ENCODE measurements around the gene KMT2D. TPM values are rescaled to one million over a fixed set of nuclear protein-coding genes. Genes with fewer than 3 reads are reported as not detected.

The KMT2D gene, protein sequence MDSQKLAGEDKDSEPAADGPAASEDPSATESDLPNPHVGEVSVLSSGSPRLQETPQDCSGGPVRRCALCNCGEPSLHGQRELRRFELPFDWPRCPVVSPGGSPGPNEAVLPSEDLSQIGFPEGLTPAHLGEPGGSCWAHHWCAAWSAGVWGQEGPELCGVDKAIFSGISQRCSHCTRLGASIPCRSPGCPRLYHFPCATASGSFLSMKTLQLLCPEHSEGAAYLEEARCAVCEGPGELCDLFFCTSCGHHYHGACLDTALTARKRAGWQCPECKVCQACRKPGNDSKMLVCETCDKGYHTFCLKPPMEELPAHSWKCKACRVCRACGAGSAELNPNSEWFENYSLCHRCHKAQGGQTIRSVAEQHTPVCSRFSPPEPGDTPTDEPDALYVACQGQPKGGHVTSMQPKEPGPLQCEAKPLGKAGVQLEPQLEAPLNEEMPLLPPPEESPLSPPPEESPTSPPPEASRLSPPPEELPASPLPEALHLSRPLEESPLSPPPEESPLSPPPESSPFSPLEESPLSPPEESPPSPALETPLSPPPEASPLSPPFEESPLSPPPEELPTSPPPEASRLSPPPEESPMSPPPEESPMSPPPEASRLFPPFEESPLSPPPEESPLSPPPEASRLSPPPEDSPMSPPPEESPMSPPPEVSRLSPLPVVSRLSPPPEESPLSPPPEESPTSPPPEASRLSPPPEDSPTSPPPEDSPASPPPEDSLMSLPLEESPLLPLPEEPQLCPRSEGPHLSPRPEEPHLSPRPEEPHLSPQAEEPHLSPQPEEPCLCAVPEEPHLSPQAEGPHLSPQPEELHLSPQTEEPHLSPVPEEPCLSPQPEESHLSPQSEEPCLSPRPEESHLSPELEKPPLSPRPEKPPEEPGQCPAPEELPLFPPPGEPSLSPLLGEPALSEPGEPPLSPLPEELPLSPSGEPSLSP (N-terminal part only)
- 10 to 100 TPM; 48.3 to 58.2 TPM for total RNA-seq

DNA sequence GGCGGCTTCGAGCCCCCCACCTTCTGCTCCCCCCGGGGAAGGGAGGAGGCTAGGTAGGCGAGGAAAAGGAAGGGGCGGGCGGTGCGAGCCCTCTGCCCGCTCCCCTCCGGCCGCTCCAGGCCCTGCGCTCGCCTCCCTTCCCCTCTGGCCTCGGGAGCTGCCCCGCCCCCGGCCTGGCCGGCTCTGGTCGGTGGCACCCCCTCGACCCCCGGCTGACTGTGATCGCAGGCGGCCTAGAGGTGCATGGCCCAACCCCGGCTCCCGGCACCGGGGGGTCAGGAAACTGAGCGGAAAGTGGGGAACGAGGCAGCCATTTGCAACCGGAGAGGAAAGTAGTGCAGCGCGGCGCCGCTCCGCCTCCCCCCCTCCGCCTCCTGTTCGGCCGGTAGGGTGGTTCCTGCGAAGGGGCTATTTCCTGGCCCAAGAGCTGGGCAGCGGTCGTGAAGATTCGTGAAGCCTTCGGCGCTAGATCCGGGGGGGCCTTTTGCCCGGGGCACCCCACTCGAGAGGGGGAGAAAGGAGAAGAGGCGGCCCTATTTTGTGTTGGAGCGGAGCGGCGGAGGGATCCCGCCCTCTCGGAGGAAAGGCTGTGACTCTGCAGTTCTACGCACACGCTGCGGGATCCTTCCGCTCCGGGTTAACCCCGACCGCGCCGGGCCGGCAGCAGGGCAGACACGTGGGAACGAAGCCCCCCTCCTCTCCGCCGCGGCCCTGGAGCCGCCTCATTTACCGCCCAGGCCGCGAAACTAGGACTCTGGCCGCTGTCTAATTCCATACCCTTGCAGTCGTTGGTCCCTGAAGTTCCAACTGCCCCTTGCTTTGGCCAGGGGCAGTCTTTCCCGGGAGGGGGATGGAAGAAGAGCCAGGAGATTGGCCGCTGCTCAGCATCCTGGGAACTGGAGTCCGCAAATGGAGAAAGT lies at the start of gene KMT2D:
Gene KMT2D, minus strand, starts transcription at position 558 of the 920 bp plus-strand sequence. CDS start 5,470 bp downstream, outside the sequence.
- no peaks in the 10 kb centered on the region for H3K9me3 Mint-ChIP-seq (ENCODE audit: low read depth)
- POLR2A ChIA-PET = interaction anchor here (0.8 kb wide), 1 partner anchor 70 kb away, joined by 3 read pairs; no protein-coding TSS in a partner anchor
- peak within 1 kb of the TSS; percentile 95 for H3K27ac Mint-ChIP-seq
- CTCF ChIA-PET = interaction anchor here (1.6 to 2.9 kb wide), 2 partner anchors 17 to 28 kb away, joined by 4 to 21 read pairs; no protein-coding TSS in a partner anchor
- intact Hi-C loops (cut with DNase I, micrococcal nuclease) = loop anchor here (1.0 to 5.0 kb wide), 9 partner anchors 9 to 262 kb away; partner anchors contain the start of genes RHEBL1 (in 2 of the 2), DDX23 (in 1 of the 2), PRKAG1 (in 1 of the 2) and TROAP (in 1 of the 2)
- DNase-seq = peak; percentile 94
- H3K4me1 Mint-ChIP-seq = peaks cover 45% of the 10 kb centered on the region
- peak within 1 kb of the TSS; percentile 98 for H3K4me3 Mint-ChIP-seq
- peak; percentile 75 for ATAC-seq
- no peaks in the 10 kb centered on the region for H3K27me3 Mint-ChIP-seq
- H3K36me3 Mint-ChIP-seq (ENCODE audit: low read depth) = peaks cover 20% of the 10 kb centered on the region

DNA sequence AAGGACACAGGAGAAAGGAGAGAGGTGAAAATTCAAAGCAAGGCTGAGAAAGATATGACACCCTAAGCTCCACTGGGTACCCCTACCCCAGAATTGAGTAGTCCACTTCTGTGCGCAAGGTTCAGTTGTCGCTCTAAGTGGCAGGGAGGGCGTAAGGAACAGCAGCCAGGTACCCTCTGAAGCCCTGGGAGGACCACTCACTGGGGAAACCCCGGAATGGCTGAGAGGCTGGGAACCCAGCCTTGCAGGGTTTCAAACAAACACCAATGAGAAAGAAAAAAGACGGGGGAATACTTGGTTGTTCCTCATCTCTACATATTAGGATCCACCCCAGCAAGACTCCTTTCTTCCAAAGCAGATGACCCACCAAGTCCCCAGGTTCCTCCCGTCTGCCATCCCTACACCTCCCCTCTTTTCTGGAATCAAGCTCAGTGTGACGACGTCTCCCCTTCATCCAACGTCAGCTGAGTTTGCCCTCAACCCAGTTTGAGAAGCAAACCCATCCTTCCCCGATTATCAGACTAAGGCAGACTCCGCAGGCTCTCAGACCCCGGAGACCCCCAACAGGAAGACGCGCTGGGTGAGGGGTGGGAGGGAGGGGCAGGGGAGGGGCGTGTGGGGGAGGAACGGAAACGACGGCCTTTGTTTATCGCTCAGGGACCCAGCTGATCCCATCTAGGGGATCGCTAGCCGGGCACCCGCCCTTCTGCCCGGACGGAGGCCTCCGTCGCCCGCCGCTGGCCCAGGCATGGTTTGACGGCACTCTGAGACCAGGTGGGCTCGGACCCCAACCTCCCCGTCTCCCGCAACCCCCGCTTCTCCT lies 49.3 kb upstream of the KMT2D start:
- H3K4me1 Mint-ChIP-seq = peaks cover 29% of the 10 kb centered on the region
- H3K9me3 Mint-ChIP-seq (ENCODE audit: low read depth) = no peaks in the 10 kb centered on the region
- ATAC-seq (no peak), DNase-seq (peak; percentile 36)
- no peaks in the 10 kb centered on the region for H3K27me3 Mint-ChIP-seq
- ChIA-PET CTCF (interaction anchor here (0.5 to 6.5 kb wide), 16 partner anchors 11 to 125 kb away, joined by 3 to 49 read pairs (median 4); partner anchors contain the start of genes DDN, DHH and TUBA1B), POLR2A (interaction anchor here (1.0 to 4.0 kb wide), 5 partner anchors 17 to 213 kb away, joined by 3 to 40 read pairs (median 6); partner anchors contain the start of genes TROAP and TUBA1B)
- H3K4me3 Mint-ChIP-seq = peak overlapping the region; percentile 96
- peak overlapping the region; percentile 98 for H3K27ac Mint-ChIP-seq
- H3K36me3 Mint-ChIP-seq (ENCODE audit: low read depth) = peaks cover 9% of the 10 kb centered on the region
- intact Hi-C loops (cut with DNase I, micrococcal nuclease) = loop anchor here (1.0 kb wide), 6 partner anchors 20 to 213 kb away; partner anchors contain the start of genes TUBA1A (in 2 of the 2), PRKAG1 (in 1 of the 2) and TROAP (in 1 of the 2)

DNA sequence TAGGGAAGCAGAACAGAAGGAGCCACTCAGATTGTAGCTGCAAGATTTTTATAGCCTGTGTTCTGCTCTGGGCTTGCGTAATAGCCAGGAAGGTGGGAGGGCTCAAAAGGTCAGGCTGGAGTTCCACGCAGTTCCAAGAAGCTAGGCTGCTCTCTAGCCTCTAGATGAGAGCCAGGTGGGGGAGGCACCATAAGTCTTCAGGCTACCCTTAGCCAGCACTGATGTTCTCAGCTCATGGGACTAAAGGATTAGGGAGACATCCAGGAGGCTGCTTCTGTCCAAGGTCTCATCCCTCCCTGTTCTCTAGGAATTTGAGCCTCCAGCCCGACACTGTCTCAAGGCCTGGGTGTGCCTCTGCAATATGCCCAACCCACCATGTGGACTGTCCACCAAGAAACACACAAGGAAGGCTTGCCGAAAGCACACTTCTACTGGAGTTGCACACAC lies 48.4 kb upstream of the KMT2D start:
- no peaks in the 10 kb centered on the region for H3K9me3 Mint-ChIP-seq (ENCODE audit: low read depth)
- intact Hi-C loops (cut with DNase I, micrococcal nuclease) = no loop called here
- DNase-seq (no peak), ATAC-seq (no peak)
- H3K27me3 Mint-ChIP-seq = no peaks in the 10 kb centered on the region
- POLR2A ChIA-PET = interaction anchor here (4.0 kb wide), 1 partner anchor 21 kb away, joined by 40 read pairs; the partner anchor contains the start of gene TUBA1B
- CTCF ChIA-PET = interaction anchor here (0.7 to 6.5 kb wide), 9 partner anchors 9 to 1237 kb away, joined by 3 to 49 read pairs (median 5); partner anchors contain the start of genes DDN, DHH and TUBA1B
- peaks cover 29% of the 10 kb centered on the region for H3K4me1 Mint-ChIP-seq
- peaks cover 9% of the 10 kb centered on the region for H3K36me3 Mint-ChIP-seq (ENCODE audit: low read depth)
- no peak overlapping the region for H3K27ac Mint-ChIP-seq
- peak overlapping the region; percentile 96 for H3K4me3 Mint-ChIP-seq

DNA sequence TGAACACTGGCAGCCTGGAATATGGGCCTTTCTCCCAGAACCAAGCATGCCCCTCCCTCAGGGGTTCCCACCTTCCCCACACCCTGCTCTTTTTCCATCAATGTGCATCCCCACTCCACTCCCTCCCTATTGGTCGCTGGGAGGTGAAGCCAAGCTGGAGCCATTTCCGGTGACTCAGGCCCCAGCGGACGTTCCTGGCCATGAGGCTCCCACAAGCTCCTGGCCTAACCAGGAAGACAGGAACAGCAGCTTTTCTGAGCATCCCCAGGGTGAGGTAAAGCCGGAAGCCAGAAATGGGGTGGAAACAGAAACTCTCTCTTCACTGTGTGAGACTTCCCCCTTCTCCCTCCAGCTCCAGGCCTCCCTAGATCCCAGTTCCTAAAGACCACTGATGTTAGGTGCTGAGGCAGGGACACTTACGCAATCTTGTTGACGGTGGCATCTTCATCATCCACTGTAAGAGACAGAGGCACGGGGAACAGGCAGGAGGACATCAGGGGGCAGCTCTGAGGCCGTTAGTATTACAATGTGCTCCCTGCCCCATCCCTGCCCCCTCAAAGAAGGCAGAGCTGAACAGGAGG lies 45.0 kb upstream of the KMT2D start:
- DNase-seq (no peak), ATAC-seq (no peak)
- no peak overlapping the region for H3K4me3 Mint-ChIP-seq
- no peak overlapping the region for H3K27ac Mint-ChIP-seq
- intact Hi-C loops (cut with DNase I, micrococcal nuclease) = no loop called here
- peaks cover 24% of the 10 kb centered on the region for H3K4me1 Mint-ChIP-seq
- no peaks in the 10 kb centered on the region for H3K9me3 Mint-ChIP-seq (ENCODE audit: low read depth)
- CTCF ChIA-PET = interaction anchor here (0.5 to 6.5 kb wide), 12 partner anchors 7 to 133 kb away, joined by 3 to 49 read pairs (median 4); no protein-coding TSS in a partner anchor
- peaks cover 26% of the 10 kb centered on the region for H3K36me3 Mint-ChIP-seq (ENCODE audit: low read depth)
- POLR2A ChIA-PET = interaction anchor here (1.2 kb wide), 1 partner anchor 25 kb away, joined by 4 read pairs; no protein-coding TSS in a partner anchor
- H3K27me3 Mint-ChIP-seq = no peaks in the 10 kb centered on the region

DNA sequence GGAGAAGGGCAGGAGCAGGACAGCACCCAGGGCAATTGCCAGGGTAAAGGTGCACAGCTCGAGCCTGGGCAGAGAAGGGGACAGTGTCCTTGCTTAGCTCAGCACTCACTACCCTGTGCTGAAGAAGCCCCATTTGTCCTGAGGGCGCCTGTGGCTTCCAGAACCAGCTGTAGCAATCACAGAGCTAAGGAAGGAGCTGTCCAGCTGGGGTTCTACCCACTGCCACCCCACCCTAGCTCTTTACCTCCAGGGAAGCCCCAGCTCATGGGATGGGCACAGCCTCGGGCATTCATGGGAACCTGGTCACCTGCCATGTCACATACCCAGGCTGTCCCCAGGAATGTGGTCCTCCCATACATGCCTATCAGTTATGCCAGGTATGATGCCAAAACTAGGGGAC lies 44.2 kb upstream of the KMT2D start:
- CTCF ChIA-PET = interaction anchor here (0.7 to 7.7 kb wide), 14 partner anchors 12 to 133 kb away, joined by 3 to 96 read pairs (median 3); partner anchors contain the start of gene RHEBL1
- Mint-ChIP-seq H3K9me3 (ENCODE audit: low read depth) (no peaks in the 10 kb centered on the region), H3K27ac (no peak overlapping the region), H3K27me3 (no peaks in the 10 kb centered on the region), H3K4me1 (peaks cover 22% of the 10 kb centered on the region), H3K4me3 (no peak overlapping the region), H3K36me3 (ENCODE audit: low read depth) (peaks cover 26% of the 10 kb centered on the region)
- POLR2A ChIA-PET = interaction anchor here (1.2 kb wide), 1 partner anchor 25 kb away, joined by 4 read pairs; no protein-coding TSS in a partner anchor
- intact Hi-C loops (cut with DNase I, micrococcal nuclease) = no loop called here
- DNase-seq (no peak), ATAC-seq (no peak)

DNA sequence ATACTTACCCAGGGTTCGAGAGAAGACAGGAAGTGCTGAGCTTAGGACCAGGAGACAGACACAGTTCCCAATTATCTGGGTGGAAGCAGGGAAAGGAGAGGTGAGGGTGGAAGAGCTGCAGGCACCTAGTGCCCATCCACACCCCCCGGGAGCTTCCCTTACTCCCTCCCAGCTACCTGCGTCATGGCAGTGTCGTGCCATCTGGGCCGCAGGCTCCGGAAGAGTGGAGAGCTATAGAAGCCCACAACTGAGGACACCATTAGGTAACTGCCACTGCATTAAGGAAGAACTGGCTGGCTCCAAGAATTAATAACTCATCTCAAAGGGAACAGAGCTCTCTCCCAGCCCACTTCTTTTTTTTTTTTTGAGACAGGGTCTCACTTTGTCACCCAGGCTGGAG lies 39.8 kb upstream of the KMT2D start:
- no peaks in the 10 kb centered on the region for H3K9me3 Mint-ChIP-seq (ENCODE audit: low read depth)
- CTCF ChIA-PET = interaction anchor here (0.6 to 9.1 kb wide), 7 partner anchors 8 to 247 kb away, joined by 3 to 124 read pairs (median 8); partner anchors contain the start of gene LMBR1L
- ATAC-seq (no peak), DNase-seq (no peak)
- no peaks in the 10 kb centered on the region for H3K4me1 Mint-ChIP-seq
- peaks cover 32% of the 10 kb centered on the region for H3K36me3 Mint-ChIP-seq (ENCODE audit: low read depth)
- POLR2A ChIA-PET = interaction anchor here (0.5 kb wide), 1 partner anchor 87 kb away, joined by 4 read pairs; no protein-coding TSS in a partner anchor
- intact Hi-C loops (cut with DNase I, micrococcal nuclease) = no loop called here
- H3K27ac Mint-ChIP-seq = no peak overlapping the region
- H3K4me3 Mint-ChIP-seq = no peak overlapping the region
- peaks cover 3% of the 10 kb centered on the region for H3K27me3 Mint-ChIP-seq

DNA sequence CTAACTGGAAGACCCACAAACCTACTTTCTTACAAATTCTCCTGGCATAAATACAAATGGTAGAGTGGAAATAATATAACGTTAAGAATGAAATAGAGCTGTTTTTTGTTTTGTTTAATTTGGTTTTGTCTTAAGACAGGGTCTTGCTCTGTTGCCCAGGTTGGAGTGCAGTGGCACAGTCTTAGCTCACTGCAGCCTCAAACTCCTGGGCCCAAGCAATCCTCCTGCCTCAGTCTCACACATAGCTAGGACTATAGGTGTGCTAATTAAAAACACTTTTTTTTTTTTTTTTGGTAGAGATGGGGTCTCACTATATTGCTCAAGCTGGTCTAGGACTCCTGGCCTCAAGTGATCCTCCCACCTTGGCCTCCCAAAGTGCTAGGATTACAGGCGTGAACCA lies 38.1 kb upstream of the KMT2D start:
- H3K27me3 Mint-ChIP-seq = peaks cover 13% of the 10 kb centered on the region
- peaks cover 29% of the 10 kb centered on the region for H3K36me3 Mint-ChIP-seq (ENCODE audit: low read depth)
- H3K9me3 Mint-ChIP-seq (ENCODE audit: low read depth) = no peaks in the 10 kb centered on the region
- ATAC-seq (no peak), DNase-seq (no peak)
- intact Hi-C loops (cut with DNase I, micrococcal nuclease) = loop anchor here (1.0 to 2.0 kb wide), 2 partner anchors 34 kb away; no protein-coding TSS in a partner anchor
- ChIA-PET POLR2A (no interaction called here), CTCF (interaction anchor here (0.6 to 9.1 kb wide), 27 partner anchors 10 to 557 kb away, joined by 3 to 124 read pairs (median 4); partner anchors contain the start of genes ARF3, LMBR1L, RHEBL1 and TUBA1A)
- H3K4me1 Mint-ChIP-seq = peaks cover 5% of the 10 kb centered on the region
- no peak overlapping the region for H3K4me3 Mint-ChIP-seq
- no peak overlapping the region for H3K27ac Mint-ChIP-seq

DNA sequence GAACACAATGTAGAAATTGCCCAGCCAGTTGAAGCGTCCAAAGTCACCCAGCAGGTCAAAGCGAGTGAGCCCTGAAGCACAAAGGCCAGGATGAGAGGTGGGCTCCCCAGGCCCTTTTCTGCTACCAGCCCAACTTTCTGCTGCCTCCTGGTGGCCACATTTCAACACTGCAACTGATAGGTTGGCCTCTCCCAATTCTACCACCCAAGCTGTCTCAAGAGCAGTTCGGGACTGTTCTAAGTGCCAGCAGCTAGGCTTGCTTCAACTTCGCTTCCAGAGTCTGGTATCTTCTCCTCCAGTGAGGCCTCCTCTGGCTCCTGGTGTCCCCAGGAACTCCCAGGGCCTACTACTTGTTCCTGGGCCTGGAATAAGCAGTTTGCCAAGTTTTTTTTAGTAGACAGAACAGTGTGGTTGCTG lies 37.4 kb upstream of the KMT2D start:
- intact Hi-C loops (cut with DNase I, micrococcal nuclease) = loop anchor here (1.0 to 2.0 kb wide), 2 partner anchors 33 to 34 kb away; no protein-coding TSS in a partner anchor
- Mint-ChIP-seq H3K36me3 (ENCODE audit: low read depth) (peaks cover 25% of the 10 kb centered on the region), H3K4me3 (no peak overlapping the region), H3K9me3 (ENCODE audit: low read depth) (no peaks in the 10 kb centered on the region), H3K27ac (no peak overlapping the region), H3K27me3 (peaks cover 19% of the 10 kb centered on the region), H3K4me1 (peaks cover 8% of the 10 kb centered on the region)
- CTCF ChIA-PET = interaction anchor here (0.6 to 9.1 kb wide), 24 partner anchors 10 to 558 kb away, joined by 3 to 124 read pairs (median 4); partner anchors contain the start of genes ARF3, LMBR1L, RHEBL1 and TUBA1A
- POLR2A ChIA-PET = no interaction called here
- peak; percentile 80 for DNase-seq
- peak; percentile 76 for ATAC-seq

DNA sequence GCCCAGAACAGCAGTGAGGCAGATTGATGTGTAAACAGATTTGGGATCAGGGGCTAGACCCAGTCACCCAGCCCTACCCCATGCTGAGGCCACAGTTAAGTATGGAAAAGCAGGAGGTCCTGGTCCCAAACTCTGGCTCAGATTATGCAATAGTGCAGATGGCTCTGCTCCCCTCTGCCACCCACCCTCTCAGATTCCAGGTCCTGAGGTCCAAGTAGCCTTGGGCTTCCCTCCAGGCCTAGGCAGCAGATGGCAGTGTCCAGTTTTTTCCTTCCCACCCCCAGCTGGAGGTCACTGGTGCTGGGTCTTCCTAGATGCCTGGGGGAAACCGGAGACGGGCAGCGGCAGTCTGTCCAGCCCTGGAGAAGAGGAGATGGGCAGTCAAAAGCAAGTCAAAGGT lies 36.8 kb upstream of the KMT2D start:
- DNase-seq = no peak
- CTCF ChIA-PET = interaction anchor here (1.0 to 9.1 kb wide), 11 partner anchors 10 to 138 kb away, joined by 4 to 124 read pairs (median 10); partner anchors contain the start of genes LMBR1L and RHEBL1
- Mint-ChIP-seq H3K27ac (no peak overlapping the region), H3K9me3 (ENCODE audit: low read depth) (no peaks in the 10 kb centered on the region), H3K27me3 (peaks cover 25% of the 10 kb centered on the region), H3K36me3 (ENCODE audit: low read depth) (peaks cover 25% of the 10 kb centered on the region), H3K4me1 (peaks cover 8% of the 10 kb centered on the region), H3K4me3 (no peak overlapping the region)
- intact Hi-C loops (cut with DNase I, micrococcal nuclease) = no loop called here
- POLR2A ChIA-PET = no interaction called here
- no peak for ATAC-seq

Measured in activated CD4-positive, alpha-beta T cell treated with anti-CD3 and anti-CD28 coated beads for 36 hours (primary cell).